ENCODE measurements around the gene EDEM2.
A peak's percentile ranks its signal among the peaks of the same experiment; 100 is the strongest.
"Not testable (repeated sequence)": the region's sequence is repeated elsewhere in the genome, so short reads cannot be mapped to it uniquely, and the experiment has no call there.

The EDEM2 gene

GRCh38 chr20:35125753-35126152, 21.4 kb downstream of the EDEM2 start:
- DNase-seq = no peak

- DNase-seq = no peak
Observed at GRCh38 chr20:35122756-35123405, 24.3 kb downstream of the EDEM2 start.

DNA sequence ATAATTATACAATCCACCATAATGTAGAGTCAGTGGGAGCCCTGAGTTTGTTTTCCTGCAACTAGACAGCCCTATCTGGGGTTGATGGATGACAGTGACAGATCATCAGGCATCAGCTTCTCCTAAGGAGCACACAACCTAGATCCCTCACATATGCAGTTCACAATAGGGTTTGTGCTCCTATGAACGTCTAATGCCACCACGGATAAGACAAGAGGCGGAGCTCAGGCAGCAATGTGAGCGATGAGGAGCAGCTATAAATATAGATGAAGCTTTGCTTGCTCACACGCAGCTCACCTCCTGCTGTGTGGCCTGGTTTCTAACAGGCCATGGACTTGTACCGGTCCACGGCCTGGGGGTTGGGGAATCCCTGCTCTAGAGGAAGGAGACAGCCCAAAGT, 25.9 kb downstream of the EDEM2 start:
- DNase-seq = no peak

DNA sequence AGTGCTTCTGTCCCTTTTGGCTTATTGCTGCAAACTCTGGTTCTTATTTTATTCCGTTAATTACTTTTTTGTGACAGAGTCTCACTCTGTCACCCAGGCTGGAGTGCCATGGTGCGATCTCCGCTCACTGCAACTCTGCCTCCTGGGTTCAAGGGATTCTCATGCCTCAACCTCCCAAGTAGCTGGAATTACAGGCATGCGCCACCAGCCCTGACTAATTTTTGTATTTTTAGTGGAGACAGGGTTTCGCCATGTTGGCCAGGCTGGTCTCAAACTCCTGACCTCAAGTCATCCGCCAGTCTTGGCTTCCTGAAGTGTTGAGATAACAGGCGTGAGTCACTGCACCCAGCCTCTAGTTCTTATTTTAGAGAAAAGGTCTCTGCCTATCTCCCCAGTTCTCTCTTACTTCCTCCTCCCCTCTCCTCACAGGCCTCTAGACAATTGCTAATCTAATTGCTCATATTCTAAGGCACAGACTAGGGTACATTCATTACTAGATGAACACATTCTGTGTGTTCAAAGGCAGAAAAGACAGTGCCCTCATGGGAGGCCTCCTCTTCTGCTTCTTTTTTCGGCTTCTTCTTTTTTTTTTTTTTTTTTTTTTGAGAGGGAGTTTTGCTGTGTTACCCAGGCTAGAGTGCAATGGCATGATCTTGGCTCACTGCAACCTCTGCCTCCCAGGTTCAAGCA, 27.0 kb downstream of the EDEM2 start:
- DNase-seq = no peak

GRCh38 chr20:35117629-35118028, 29.5 kb downstream of the EDEM2 start:
- no peak for DNase-seq

GRCh38 chr20:35117196-35117595, 29.9 kb downstream of the EDEM2 start:
- no peak for DNase-seq

- no peak for DNase-seq
Observed at GRCh38 chr20:35116258-35116657, 30.9 kb downstream of the EDEM2 start.

- no peak for DNase-seq
Observed at GRCh38 chr20:35115606-35116005, 31.5 kb downstream of the EDEM2 start.

- DNase-seq = not testable (repeated sequence)
Observed at GRCh38 chr20:35112276-35112675, 34.9 kb downstream of the EDEM2 start.

DNA sequence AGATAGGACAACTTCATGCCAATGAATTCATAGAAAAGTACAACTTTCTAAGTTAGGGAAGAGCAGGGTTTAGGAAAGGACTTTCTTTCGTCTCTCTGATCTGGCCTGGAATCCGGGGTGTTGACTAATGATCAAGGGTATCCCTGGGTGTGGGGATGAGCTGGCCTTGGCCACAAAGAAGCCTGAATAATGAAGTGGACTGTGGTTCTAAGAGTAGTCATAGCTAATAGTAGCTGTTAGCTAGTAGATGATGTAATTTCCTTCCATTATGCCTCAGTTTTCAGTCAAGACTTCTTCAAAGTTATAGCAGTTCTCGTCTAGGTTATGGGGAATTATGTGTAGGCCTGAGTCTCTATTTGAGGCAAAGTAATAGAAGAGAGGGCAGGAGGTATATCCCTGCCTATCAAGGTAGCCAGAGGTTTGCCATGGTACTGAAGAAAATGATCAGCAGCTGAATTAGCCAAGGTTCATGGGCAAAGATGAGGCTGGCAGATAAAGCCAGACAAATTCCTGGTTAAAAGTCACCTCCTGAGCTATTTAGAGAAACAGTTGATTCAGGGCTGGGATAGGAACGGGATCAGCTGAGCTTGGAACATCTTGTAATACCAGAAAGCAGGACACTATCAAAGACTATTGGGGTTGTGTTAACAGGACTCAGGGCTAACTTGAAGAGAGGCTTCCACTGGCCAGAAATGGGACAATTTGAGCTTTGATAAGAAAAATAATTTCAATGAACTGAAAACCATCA, 35.8 kb downstream of the EDEM2 start:
- no peak for DNase-seq

- no peak for DNase-seq
Observed at GRCh38 chr20:35108921-35109320, 38.2 kb downstream of the EDEM2 start.

- DNase-seq = no peak
Observed at GRCh38 chr20:35106827-35107380, 40.2 kb downstream of the EDEM2 start.

- DNase-seq = no peak
Observed at GRCh38 chr20:35104685-35105295, 42.3 kb downstream of the EDEM2 start.

- no peak for DNase-seq
Observed at GRCh38 chr20:35101620-35102019, 45.5 kb downstream of the EDEM2 start.

GRCh38 chr20:35093267-35093884, 53.8 kb downstream of the EDEM2 start:
- peak in 1 of 5 donors; percentile 42 for DNase-seq

GRCh38 chr20:35092524-35093266, 54.4 kb downstream of the EDEM2 start, which contains the start of gene TRPC4AP:
TSS of gene TRPC4AP (minus strand) at chr20:35092807. CDS start at chr20:35092781, 26 bp downstream.
- peak; percentile 75 to 91 (median 84) for DNase-seq

GRCh38 chr20:35091816-35092523, 55.2 kb downstream of the EDEM2 start:
- no peak for DNase-seq

DNA sequence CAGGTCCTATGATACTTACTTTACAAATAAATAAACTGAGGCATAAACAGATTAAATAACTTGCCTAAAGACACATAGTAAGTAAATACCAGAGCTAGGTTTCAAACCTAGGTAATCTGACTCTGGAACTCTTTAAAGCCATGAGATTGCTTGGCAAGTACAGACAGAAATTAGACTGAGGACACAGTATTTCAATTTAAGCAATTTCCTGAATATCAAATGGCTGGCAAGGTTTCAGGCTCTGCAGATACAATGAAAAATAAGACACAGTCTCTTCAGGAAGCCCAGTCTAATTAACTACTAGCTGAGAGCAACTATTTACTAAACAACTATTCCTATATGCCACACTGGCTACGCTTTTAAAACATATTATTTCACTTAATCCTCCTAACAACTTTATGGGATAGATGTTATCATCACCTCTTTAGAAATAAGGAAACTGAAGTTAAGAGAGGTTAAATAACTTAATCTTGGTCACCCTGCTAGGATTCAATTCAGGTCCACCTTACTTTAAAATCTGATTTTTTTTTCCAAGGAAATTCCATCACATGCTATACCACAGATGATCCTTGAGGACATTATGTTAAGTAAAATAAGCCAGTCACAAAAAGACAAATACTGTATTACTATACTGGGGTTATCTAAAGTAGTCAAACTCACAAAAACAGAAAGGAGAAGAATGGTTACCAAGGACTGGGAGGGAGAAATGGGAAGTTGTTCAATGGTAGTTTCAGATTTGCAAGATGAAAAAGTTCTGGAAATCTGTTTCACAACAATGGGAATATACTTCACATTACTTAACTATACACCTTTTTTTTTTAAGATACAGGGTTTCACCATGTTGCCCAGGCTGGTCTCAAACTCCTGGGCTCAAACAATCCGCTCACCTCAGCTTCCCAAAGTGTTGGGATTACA, 58.6 kb downstream of the EDEM2 start:
- no peak for DNase-seq

DNA sequence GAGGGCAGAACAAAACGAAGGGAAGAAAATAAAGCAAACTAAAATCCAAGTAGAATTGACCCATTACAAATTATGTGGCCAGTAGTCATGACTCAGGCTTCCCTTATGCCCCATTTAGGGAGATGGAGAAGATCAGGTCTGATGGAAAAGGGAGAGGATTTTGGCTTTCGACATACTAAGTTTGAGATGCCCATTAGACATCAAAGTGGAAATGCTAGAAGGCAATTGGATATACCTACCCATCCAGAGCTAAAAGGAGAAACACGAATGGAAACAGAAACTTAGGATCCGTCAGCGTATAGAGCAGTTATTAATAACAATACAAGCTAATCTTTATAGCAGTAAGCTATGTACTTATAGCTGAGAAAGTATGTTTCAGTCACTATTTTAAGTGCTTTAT, 59.3 kb downstream of the EDEM2 start:
- no peak for DNase-seq

DNA sequence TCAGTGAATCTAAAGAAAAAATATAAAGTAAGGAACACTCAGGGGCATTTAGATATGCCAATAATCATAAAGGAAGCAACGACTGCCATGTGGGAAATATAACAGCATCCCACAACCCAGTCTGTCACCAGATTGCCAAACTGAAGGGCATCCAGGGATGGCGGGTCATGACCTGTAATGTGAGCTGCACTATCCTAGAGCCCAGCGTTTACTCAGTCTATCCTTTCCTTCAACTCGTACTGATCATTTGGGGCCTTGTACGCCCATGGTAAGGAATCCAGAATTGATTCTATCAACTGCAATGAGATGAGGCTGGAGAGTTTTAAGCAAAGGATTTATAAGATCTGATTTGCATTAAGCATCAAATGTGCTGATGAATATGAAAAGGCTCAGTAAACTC, 59.8 kb downstream of the EDEM2 start:
- DNase-seq = no peak
